GM23338 (cell line): ENCODE data around the gene NRP1. TPM values are rescaled to one million over a fixed set of nuclear protein-coding genes. Genes with fewer than 3 reads are reported as not detected.

Source experiments
- CREB1 ChIP-seq: fragments of 250-450 bp; sonication (Bioruptor Pico); IDR thresholded peaks from 2 replicates; pipeline ENCODE4 v1.5.0; 2020; ENCODE audit warnings: low read depth, mild to moderate bottlenecking, moderate library complexity
- EZH2 ChIP-seq: fragments of 200-600 bp; sonication (generic); IDR thresholded peaks from one replicate; pipeline ENCODE4 v1.8.0; 2017; ENCODE audit warnings: antibody characterized with exemption, mild to moderate bottlenecking, low read depth; ENCODE audit not compliant: unreplicated experiment
- polyA plus RNA-seq: library from polyadenylated mRNA; unstranded; fragments of >200 nt; fragmentation: Nextera tagmentation; extraction: Ambion mirVana; gene quantifications from 2 replicates; pipeline ENCODE4 v1.2.1, GENCODE V29; 2016
- total RNA-seq: library from RNA; depleted of rRNA; stranded (reverse); fragments of >200 nt; shearing (Covaris generic); gene quantifications from 2 replicates; pipeline ENCODE4 v1.2.3, GENCODE V29; 2014
- TF ChIP-seq, protein P1 (sequence below): fragments of 250-450 bp; sonication (Bioruptor Pico); IDR thresholded peaks from 2 replicates; pipeline ENCODE4 v1.5.0; 2020; ENCODE audit warnings: mild to moderate bottlenecking, moderate library complexity
- TF ChIP-seq, protein P2 (sequence below): IDR thresholded peaks from one replicate; pipeline ENCODE4 v1.6.1; 2018; ENCODE audit warnings: antibody characterized with exemption; ENCODE audit not compliant: unreplicated experiment
- TF ChIP-seq, protein P3 (sequence below): IDR thresholded peaks from 2 replicates; pipeline ENCODE4 v1.6.1; 2016; ENCODE audit warnings: antibody characterized with exemption

Gene NRP1
- total and polyA plus RNA-seq, 2 experiments from 2014 or later = 2.9 to 3.5 TPM

DNA sequence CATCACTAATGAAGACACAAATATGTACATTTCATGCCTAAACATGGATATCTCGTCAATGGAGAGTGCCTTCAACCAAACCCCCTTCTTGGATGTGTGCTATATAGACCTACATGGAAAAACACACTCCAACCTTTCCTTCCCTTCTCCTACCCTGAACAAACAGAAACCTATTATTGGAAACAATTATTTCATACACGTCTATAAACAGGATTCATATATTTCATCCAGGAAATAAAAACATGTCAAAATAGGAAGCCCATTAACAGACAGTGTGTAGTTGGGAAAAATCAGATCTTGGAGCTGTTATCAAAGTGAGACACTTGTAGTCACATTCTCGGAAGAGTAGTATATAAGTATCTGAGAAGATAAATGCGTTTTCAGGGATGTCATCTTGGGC, 81.1 kb downstream of the NRP1 start (continued):
- TF ChIP-seq, protein P1, sequence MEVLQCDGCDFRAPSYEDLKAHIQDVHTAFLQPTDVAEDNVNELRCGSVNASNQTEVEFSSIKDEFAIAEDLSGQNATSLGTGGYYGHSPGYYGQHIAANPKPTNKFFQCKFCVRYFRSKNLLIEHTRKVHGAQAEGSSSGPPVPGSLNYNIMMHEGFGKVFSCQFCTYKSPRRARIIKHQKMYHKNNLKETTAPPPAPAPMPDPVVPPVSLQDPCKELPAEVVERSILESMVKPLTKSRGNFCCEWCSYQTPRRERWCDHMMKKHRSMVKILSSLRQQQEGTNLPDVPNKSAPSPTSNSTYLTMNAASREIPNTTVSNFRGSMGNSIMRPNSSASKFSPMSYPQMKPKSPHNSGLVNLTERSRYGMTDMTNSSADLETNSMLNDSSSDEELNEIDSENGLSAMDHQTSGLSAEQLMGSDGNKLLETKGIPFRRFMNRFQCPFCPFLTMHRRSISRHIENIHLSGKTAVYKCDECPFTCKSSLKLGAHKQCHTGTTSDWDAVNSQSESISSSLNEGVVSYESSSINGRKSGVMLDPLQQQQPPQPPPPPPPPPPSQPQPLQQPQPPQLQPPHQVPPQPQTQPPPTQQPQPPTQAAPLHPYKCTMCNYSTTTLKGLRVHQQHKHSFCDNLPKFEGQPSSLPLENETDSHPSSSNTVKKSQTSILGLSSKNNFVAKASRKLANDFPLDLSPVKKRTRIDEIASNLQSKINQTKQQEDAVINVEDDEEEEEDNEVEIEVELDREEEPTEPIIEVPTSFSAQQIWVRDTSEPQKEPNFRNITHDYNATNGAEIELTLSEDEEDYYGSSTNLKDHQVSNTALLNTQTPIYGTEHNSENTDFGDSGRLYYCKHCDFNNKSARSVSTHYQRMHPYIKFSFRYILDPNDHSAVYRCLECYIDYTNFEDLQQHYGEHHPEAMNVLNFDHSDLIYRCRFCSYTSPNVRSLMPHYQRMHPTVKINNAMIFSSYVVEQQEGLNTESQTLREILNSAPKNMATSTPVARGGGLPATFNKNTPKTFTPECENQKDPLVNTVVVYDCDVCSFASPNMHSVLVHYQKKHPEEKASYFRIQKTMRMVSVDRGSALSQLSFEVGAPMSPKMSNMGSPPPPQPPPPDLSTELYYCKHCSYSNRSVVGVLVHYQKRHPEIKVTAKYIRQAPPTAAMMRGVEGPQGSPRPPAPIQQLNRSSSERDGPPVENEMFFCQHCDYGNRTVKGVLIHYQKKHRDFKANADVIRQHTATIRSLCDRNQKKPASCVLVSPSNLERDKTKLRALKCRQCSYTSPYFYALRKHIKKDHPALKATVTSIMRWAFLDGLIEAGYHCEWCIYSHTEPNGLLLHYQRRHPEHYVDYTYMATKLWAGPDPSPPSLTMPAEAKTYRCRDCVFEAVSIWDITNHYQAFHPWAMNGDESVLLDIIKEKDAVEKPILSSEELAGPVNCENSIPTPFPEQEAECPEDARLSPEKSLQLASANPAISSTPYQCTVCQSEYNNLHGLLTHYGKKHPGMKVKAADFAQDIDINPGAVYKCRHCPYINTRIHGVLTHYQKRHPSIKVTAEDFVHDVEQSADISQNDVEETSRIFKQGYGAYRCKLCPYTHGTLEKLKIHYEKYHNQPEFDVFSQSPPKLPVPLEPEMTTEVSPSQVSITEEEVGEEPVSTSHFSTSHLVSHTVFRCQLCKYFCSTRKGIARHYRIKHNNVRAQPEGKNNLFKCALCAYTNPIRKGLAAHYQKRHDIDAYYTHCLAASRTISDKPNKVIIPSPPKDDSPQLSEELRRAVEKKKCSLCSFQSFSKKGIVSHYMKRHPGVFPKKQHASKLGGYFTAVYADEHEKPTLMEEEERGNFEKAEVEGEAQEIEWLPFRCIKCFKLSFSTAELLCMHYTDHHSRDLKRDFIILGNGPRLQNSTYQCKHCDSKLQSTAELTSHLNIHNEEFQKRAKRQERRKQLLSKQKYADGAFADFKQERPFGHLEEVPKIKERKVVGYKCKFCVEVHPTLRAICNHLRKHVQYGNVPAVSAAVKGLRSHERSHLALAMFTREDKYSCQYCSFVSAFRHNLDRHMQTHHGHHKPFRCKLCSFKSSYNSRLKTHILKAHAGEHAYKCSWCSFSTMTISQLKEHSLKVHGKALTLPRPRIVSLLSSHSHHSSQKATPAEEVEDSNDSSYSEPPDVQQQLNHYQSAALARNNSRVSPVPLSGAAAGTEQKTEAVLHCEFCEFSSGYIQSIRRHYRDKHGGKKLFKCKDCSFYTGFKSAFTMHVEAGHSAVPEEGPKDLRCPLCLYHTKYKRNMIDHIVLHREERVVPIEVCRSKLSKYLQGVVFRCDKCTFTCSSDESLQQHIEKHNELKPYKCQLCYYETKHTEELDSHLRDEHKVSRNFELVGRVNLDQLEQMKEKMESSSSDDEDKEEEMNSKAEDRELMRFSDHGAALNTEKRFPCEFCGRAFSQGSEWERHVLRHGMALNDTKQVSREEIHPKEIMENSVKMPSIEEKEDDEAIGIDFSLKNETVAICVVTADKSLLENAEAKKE (CRISPR knock-in tag) = no peak
- TF ChIP-seq, protein P2, sequence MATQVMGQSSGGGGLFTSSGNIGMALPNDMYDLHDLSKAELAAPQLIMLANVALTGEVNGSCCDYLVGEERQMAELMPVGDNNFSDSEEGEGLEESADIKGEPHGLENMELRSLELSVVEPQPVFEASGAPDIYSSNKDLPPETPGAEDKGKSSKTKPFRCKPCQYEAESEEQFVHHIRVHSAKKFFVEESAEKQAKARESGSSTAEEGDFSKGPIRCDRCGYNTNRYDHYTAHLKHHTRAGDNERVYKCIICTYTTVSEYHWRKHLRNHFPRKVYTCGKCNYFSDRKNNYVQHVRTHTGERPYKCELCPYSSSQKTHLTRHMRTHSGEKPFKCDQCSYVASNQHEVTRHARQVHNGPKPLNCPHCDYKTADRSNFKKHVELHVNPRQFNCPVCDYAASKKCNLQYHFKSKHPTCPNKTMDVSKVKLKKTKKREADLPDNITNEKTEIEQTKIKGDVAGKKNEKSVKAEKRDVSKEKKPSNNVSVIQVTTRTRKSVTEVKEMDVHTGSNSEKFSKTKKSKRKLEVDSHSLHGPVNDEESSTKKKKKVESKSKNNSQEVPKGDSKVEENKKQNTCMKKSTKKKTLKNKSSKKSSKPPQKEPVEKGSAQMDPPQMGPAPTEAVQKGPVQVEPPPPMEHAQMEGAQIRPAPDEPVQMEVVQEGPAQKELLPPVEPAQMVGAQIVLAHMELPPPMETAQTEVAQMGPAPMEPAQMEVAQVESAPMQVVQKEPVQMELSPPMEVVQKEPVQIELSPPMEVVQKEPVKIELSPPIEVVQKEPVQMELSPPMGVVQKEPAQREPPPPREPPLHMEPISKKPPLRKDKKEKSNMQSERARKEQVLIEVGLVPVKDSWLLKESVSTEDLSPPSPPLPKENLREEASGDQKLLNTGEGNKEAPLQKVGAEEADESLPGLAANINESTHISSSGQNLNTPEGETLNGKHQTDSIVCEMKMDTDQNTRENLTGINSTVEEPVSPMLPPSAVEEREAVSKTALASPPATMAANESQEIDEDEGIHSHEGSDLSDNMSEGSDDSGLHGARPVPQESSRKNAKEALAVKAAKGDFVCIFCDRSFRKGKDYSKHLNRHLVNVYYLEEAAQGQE = no peak
- TF ChIP-seq, protein P3, sequence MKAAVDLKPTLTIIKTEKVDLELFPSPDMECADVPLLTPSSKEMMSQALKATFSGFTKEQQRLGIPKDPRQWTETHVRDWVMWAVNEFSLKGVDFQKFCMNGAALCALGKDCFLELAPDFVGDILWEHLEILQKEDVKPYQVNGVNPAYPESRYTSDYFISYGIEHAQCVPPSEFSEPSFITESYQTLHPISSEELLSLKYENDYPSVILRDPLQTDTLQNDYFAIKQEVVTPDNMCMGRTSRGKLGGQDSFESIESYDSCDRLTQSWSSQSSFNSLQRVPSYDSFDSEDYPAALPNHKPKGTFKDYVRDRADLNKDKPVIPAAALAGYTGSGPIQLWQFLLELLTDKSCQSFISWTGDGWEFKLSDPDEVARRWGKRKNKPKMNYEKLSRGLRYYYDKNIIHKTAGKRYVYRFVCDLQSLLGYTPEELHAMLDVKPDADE = no peak
- TF ChIP-seq EZH2 (no peak), CREB1 (no peak)
